GM21576 (cell line): ENCODE measurements around the gene OR2T8.
A peak's percentile ranks its signal among the peaks of the same experiment; 100 is the strongest.

ENCODE experiments used
- ATAC-seq: cut with Tn5 transposase; IDR thresholded peaks from one replicate; pipeline ENCODE4 v1.9.1; 2021; ENCODE audit warnings: mild to moderate bottlenecking, moderate library complexity; ENCODE audit not compliant: unreplicated experiment

OR2T8 gene, protein sequence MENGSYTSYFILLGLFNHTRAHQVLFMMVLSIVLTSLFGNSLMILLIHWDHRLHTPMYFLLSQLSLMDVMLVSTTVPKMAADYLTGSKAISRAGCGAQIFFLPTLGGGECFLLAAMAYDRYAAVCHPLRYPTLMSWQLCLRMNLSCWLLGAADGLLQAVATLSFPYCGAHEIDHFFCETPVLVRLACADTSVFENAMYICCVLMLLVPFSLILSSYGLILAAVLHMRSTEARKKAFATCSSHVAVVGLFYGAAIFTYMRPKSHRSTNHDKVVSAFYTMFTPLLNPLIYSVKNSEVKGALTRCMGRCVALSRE

GRCh38 chr1:247919952-247920351, at the start of gene OR2T8:
Gene OR2T8 (plus strand): TSS chr1:247920252. CDS start chr1:247921018, 766 bp downstream.
- no peak for ATAC-seq

- ATAC-seq = no peak
Measured at GRCh38 chr1:247883346-247883745, 36.7 kb upstream of the OR2T8 start.

GRCh38 chr1:247884797-247885413, 35.1 kb upstream of the OR2T8 start:
- no peak for ATAC-seq

GRCh38 chr1:247895163-247895637, 24.9 kb upstream of the OR2T8 start, which contains the start of gene OR2W3:
Gene OR2W3 (plus strand): TSS chr1:247895587. CDS start chr1:247895587, 0 bp downstream.
- ATAC-seq = no peak

GRCh38 chr1:247895976-247896375, 24.1 kb upstream of the OR2T8 start:
- ATAC-seq = no peak

- no peak for ATAC-seq
Measured at GRCh38 chr1:247904122-247904521, 15.9 kb upstream of the OR2T8 start.

- ATAC-seq = no peak
Measured at GRCh38 chr1:247905181-247905580, 14.9 kb upstream of the OR2T8 start.

GRCh38 chr1:247905910-247906503, 14.0 kb upstream of the OR2T8 start:
- no peak for ATAC-seq

- ATAC-seq = no peak
Measured at GRCh38 chr1:247906504-247907047, 13.5 kb upstream of the OR2T8 start.

GRCh38 chr1:247908766-247909165, 11.3 kb upstream of the OR2T8 start:
- no peak for ATAC-seq

GRCh38 chr1:247913786-247914185, 6.3 kb upstream of the OR2T8 start:
- no peak for ATAC-seq

DNA sequence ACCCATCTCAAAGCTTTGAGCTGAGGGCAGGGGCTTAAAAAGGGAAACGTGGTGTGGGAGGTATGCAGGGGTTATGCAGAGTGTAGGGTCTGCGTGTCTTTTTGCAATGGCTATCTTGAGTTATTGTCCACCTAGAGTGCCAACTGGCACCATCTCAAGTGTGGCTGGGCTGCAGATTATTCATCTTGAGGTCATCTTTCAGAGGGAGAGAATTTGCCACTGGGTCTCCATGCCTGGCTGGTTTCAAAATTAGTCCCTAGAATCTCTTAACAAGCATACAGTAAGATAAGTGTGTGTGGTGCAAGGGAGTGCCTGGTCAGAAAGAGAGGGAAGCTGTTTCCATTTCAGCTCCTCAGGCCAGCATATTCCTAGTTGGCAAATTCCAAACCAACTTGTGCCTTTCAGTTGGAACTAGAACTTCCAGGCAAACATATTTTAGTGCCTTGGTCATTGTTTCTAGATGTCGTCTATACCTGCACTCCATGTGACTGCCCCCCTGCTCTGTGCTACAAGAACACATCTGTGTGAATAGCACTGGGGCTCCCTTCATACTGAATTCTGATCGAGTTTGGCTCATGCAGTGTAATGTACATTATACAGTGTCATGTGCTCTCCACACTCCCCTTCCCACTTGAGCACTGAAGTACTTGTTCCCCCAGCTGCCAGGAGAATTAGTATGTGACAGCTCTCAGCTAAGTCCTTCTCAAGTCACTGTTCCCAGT, 5.0 kb upstream of the OR2T8 start:
- ATAC-seq = no peak

GRCh38 chr1:247923941-247924340, 3.9 kb downstream of the OR2T8 start:
- ATAC-seq = no peak

GRCh38 chr1:247924868-247925267, 4.8 kb downstream of the OR2T8 start, which contains the start of gene OR2AJ1:
Gene OR2AJ1 (plus strand): TSS chr1:247924889. CDS start chr1:247933769, 8,880 bp downstream.
- no peak for ATAC-seq

- ATAC-seq = no peak
Measured at GRCh38 chr1:247933989-247934388, 13.9 kb downstream of the OR2T8 start.

DNA sequence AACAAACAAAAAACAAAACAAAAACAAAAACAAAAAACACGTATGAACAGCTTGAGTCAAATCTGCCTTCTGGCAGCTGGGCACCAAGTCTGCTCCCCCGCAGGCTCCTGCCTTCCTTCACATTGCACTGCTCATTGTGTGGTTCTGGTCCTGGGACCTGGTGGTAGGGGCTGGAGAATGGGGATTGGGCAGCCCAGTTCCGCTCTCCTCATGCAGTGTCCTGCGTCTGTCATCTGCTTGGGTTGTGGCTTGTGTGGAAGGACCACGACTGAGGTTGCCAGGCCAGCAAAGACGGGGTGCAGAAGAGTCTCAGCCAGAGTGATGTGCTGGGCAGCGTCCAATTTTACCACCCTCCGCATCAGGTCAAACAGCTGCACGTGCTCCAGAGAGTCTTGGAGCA, 15.7 kb downstream of the OR2T8 start:
- ATAC-seq = no peak

DNA sequence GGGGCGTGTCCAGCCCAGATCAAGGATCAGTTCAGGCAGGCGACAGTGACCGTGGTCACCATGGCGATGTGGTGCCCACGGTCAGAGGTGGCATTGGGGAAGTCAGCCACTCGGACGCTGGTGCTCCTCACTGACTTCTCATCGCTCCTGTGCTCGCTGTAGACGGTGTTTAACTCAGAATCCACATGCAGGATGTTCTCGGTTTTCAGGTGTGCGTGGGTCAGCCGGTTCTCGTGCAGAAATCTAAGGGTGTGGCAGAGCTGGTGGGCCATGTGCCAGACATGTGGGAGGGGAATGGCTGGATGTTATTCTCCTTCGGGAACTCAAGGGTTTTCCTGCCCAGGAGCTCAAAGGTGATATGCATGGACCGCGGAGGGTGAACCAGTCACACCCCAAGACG, 16.4 kb downstream of the OR2T8 start:
- ATAC-seq = no peak

DNA sequence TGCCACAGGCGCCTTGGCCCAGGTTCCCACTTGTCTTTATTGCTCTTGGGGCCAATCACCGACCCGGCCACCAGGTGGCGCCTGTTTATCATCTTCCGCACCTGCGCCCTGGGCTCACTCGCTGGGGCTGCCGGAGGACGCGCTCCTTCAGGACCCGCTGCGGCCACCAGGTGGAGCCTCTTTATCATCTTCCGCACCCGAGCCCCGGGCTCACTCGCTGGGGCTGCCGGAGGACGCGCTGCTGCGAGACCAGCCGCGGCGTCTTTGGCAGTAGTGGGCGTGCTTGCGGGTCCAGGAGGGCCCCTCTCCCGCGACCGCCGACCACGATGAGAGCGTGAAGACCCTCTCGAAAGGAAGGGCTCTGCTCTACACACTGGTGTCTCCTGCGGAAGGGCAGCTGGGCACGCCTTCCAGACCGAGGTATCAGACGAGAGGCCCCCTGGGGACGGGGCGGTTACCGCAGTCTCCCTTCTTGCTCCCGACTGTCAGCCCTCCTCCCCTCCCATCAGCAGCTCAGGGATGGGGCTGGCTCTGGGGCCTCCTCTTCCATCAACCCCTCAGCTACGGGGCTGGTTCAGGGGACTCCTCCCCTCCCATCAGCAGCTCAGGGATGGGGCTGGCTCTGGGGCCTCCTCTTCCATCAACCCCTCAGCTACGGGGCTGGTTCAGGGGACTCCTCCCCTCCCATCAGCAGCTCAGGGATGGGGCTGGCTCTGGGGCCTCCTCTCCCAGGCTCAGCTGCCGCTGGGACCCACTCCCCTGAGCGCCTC, 17.1 kb downstream of the OR2T8 start:
- ATAC-seq = peak; percentile 100

DNA sequence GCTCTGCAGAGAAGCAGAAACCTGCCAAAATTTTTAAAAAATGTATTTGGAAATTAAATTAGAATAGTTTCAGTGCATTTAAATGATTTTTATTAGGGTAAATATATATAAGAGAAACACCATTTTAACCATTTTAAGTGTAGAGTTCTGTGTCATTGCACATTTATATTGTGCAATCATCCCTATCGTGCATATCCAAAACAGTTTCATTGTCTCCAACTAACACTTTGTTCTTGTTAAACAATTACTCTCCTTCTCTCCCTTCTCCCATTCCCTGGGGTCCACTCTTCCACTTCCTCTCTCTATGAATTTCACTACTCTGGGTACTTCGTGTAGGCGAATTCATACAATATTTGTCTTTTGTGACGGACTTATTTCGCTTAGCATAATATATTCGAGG, 22.6 kb downstream of the OR2T8 start:
- no peak for ATAC-seq

- ATAC-seq = no peak
Measured at GRCh38 chr1:247948558-247948957, 28.5 kb downstream of the OR2T8 start, which contains the start of gene OR2L8. Gene OR2L8 (plus strand): TSS chr1:247948858. CDS start chr1:247948858, 0 bp downstream.
